Measurements from ENCODE around the gene ENGASE.
"Not testable (repeated sequence)": the region's sequence is repeated elsewhere in the genome, so short reads cannot be mapped to it uniquely, and the experiment has no call there.

The ENGASE gene

GRCh38 chr17:79074121-79074648 lies 439 bp upstream of the ENGASE start:
- DNase-seq (ENCODE audit: low read depth) = not testable (repeated sequence)
- peak overlapping the region; percentile 71 for H3K4me3 ChIP-seq (ENCODE audit: low read depth, low read length)

- no peak for DNase-seq (ENCODE audit: low read depth)
- peak overlapping the region; percentile 71 for H3K4me3 ChIP-seq (ENCODE audit: low read depth, low read length)
Observed at GRCh38 chr17:79075446-79075750, 774 bp downstream of the ENGASE start.

DNA sequence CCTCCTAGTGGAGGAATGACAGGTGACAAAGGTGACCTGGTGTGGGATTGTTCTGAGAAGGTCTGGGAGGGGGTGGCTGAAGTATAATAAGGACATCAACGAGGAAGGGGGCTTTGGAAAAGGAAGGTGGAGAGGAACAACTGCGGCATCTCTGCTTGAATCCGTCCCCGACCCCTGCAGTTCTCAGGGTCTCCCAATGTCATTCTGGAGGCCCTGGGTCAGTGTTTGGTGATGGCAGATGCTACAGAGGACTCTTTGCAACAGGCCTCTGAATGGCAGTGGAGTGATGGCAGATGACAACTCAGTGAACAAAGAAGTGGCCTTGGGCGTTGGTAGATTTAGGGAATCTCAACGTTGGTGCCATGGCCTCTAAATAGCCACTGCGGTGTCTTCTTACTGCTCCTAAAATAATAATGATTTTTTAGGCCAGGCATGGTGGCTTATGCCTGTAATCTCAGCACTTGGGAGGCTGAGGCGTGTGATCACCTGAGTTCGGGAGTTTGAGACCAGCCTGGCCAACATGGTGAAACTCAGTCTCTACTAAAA lies 1.3 kb downstream of the ENGASE start:
- peak overlapping the region; percentile 71 for H3K4me3 ChIP-seq (ENCODE audit: low read depth, low read length)
- no peak for DNase-seq (ENCODE audit: low read depth)

- DNase-seq (ENCODE audit: low read depth) = no peak
- H3K4me3 ChIP-seq (ENCODE audit: low read depth, low read length) = no peak overlapping the region
Observed at GRCh38 chr17:79077587-79077986, 3.0 kb downstream of the ENGASE start.

DNA sequence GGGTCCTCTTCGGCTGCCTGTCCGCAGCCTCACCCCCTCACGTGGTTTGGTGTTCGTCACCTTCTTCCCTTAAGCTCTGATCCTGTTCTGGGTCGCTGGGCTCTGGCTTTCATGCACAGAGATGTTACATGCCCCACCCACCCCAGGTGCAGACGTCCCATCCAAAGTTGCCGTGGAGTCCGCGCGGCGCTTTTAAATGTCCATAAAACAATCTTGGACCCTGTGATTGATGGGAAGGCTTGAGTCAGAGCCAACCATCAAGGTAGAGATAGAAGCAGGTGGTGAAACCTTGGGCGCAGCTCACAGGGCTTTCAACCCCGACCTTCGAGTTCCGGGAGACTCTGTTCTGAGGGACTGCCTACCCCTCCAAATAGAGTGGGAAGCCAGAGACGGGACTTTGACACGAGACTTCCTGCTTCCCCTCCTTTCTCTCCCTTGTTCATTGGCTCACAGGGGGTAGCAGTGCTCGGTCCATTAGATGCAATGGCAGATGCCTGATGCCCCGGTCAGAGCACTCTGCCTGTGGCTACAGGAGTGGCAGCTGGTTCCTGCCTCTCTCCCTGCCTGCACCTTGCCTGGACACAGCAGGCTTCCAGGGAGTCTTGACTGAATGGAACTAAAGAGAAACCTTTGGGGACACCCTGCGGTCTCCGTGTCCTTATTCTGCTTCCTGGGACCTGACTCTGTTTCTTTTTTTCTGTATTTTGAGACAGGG lies 4.0 kb downstream of the ENGASE start:
- no peak for DNase-seq (ENCODE audit: low read depth)
- no peak overlapping the region for H3K4me3 ChIP-seq (ENCODE audit: low read depth, low read length)

DNA sequence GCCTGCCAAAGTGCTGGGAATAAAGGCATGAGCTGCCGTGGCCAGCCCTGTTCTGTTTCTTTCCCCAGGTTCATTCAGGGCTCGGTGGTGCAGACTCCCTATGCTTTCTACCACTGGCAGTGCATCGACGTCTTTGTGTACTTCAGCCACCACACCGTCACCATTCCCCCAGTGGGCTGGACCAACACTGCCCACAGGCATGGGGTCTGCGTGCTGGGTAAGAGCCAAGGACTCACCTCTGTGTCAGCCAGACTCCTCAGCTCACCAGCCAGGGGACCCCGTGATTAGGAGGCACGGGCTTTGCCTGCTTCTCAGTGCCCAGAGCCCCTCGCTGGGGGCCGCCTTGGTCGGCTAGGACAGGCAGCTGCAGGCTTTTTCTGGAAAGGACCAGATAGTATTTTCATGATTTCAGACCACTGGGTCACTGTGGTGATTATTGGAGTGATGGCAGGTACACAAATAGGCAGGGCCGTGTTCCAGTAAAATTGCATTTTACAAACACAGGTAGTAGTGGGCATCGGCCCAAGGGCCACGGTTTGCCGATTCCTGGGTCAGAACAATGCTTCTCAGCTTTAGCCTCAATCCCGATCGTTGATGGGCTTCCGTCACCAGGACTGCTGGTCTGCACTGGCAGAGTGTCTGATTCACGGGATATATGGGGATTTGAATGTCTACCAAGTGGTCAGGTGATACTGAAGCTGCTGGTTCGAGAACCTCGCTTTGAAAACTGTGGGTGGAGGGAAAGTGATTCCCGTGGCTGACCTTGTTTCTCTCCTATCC lies 5.0 kb downstream of the ENGASE start:
- no peak for DNase-seq (ENCODE audit: low read depth)

GRCh38 chr17:79080349-79080748 lies 5.7 kb downstream of the ENGASE start:
- DNase-seq (ENCODE audit: low read depth) = no peak
- no peak overlapping the region for H3K4me3 ChIP-seq (ENCODE audit: low read depth, low read length)

More for the DNA sequence above, 5.0 kb downstream of the ENGASE start:
- no peak overlapping the region for H3K4me3 ChIP-seq (ENCODE audit: low read depth, low read length)

GRCh38 chr17:79080761-79081290 lies 6.2 kb downstream of the ENGASE start:
- H3K4me3 ChIP-seq (ENCODE audit: low read depth, low read length) = no peak overlapping the region
- DNase-seq (ENCODE audit: low read depth) = no peak

GRCh38 chr17:79081571-79082276 lies 7.1 kb downstream of the ENGASE start:
- DNase-seq (ENCODE audit: low read depth) = no peak
- H3K4me3 ChIP-seq (ENCODE audit: low read depth, low read length) = no peak overlapping the region

DNA sequence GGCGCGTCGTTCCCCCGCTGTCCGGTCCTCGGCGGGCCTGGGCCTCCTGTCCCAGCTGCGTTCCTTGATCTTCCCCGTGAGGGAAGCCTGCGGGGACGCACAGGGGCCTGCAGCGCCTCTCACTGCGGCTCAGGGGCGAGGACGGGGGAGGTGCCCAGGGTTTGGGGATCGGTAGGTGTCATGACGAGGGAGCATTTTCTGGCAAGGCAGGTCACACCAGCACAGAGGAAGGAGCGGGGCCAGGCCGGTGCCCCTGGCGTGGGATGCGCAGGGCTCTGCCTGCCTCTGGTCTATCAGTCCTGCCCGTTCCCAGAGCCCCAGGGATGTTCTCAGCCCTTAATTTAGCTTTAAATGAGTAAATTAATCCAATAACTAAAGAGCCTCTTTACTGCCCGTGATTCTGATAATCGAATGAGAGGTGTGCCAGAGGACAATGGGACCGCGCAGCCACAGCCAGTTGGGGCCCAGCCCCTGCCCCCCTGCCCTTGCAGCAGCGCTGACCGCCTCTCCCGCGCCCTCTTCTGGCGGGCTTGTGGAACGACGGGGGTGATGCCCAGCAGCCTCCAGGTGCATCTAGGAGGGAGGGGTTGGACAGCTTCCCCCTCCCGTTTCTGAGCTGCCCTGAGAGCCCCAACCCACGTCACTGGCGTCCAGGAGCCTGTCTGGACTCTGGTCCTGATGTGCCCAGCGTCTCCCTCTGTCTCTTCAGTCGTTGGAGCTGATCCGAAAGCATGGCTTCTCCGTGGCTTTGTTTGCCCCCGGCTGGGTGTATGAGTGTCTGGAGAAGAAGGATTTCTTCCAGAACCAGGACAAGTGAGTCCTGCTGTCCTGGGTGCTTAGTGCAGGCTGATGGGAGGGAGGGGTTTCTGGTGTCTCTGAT lies 7.9 kb downstream of the ENGASE start:
- H3K4me3 ChIP-seq (ENCODE audit: low read depth, low read length) = no peak overlapping the region
- DNase-seq (ENCODE audit: low read depth) = no peak

- H3K4me3 ChIP-seq (ENCODE audit: low read depth, low read length) = no peak overlapping the region
- DNase-seq (ENCODE audit: low read depth) = no peak
Observed at GRCh38 chr17:79083191-79083971, 8.8 kb downstream of the ENGASE start.

GRCh38 chr17:79084291-79085153 lies 9.9 kb downstream of the ENGASE start:
- no peak overlapping the region for H3K4me3 ChIP-seq (ENCODE audit: low read depth, low read length)
- DNase-seq (ENCODE audit: low read depth) = no peak

DNA sequence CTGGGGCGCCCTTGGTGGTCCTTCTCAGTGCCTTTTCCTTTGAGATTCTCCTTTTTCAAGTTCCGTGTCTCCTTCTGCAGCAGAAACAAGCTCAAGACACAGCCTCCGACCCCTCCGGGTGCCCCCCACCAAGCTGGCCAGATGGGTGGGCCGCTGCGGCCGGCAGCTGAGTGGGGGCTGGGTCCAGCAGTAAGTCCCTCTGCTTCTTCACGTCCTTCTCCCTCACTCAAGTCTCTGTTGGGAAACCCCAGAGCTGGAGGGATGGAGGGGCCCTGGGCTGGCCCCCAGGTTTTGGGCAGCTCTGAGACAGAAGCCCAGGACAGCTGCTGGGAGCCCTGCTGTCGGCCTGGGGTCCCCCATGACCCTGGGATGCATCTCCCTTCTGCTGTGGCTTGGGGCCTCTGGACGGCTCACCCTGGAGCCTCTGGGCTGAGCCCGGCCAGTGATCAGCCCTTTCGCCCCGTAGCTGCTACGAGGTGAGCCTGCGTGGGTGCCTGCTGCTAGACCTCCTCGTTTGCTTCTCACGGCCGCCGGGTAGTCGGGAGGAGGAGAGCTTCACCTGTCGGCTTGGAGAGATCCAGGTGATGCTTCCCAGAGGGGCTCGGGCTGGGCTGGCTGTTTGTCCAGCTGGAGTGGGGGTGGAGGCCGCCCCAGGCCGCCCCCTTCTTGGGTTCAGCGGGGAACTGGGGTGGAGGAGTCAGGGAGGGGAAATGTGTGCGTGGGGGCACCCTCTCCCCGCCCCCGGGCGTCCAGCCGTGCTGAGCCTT lies 10.7 kb downstream of the ENGASE start:
- H3K4me3 ChIP-seq (ENCODE audit: low read depth, low read length) = no peak overlapping the region
- no peak for DNase-seq (ENCODE audit: low read depth)

DNA sequence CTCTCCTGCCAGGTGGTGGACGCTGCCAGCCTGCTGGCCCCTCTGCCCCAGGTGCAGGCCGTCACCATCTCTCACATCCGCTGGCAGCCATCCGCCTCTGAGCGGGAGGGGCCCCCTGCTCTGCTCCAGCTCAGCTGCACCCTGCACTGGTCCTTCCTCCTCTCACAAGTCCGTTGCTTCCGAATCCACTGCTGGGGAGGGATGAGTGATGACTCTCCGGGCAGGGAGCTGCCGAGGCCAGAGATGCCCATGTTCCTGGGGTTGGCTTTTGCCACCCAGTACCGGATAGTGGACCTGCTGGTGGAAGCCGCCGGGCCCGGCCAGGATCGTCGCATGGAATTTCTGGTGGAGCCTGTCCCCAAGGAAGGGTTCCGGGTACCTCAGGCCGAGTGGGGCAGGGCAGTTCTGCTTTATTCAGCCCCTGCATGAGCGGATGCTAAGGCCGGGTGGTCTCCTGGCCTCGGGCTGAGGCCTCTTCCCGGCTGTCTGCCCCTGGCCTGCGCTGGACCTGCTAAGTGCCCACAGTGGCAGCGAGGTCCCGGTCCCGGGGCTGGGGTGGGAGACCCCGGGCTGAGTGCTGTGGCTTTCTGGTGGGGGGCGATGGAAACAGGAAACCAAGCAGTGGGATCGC lies 11.4 kb downstream of the ENGASE start:
- no peak overlapping the region for H3K4me3 ChIP-seq (ENCODE audit: low read depth, low read length)
- no peak for DNase-seq (ENCODE audit: low read depth)

GRCh38 chr17:79086609-79087427 lies 12.2 kb downstream of the ENGASE start:
- DNase-seq (ENCODE audit: low read depth) = no peak
- no peak overlapping the region for H3K4me3 ChIP-seq (ENCODE audit: low read depth, low read length)
